ENCODE results near the gene FHOD1. TPM values are rescaled to one million over a fixed set of nuclear protein-coding genes. Genes with fewer than 3 reads are reported as not detected.

The FHOD1 gene
- total and polyA plus RNA-seq, 2 of the 13 experiments (the other 11 are each of a cell fraction or from before 2014, with no cell fraction given), result 20.0 to 20.8 TPM

DNA sequence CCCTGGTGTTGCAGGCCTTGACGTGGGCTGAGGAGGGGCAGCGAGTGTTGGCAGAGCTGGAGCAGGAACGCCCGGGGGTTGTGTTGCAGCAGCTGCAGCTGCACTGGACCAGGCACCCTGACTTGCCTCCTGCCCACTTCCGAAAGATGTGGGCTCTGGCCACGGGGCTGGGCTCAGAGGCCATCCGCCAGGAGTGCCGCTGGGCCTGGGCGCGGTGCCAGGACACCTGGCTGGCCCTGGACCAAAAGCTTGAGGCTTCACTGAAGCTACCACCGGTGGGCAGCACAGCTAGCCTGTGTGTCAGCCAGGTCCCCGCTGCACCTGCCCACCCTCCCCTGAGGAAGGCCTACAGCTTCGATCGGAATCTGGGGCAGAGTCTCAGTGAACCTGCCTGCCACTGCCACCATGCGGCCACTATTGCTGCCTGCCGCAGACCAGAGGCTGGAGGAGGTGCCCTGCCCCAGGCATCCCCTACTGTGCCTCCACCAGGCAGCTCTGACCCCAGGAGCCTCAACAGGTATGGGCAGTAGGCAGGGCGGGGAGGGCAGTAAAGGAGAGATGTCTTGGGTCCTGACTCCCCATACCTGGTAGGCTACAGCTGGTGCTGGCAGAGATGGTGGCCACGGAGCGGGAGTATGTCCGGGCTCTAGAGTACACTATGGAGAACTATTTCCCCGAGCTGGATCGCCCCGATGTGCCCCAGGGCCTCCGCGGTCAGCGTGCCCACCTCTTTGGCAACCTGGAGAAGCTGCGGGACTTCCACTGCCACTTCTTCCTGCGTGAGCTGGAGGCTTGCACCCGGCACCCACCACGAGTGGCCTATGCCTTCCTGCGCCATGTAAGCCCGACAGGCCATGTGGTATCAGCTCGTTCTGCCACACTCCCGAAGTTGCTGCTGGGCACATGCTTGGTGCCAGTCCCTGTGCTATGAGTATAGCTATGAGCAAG is 37.7 kb upstream of the FHOD1 start (continued):
- TF ChIP-seq, protein P1, sequence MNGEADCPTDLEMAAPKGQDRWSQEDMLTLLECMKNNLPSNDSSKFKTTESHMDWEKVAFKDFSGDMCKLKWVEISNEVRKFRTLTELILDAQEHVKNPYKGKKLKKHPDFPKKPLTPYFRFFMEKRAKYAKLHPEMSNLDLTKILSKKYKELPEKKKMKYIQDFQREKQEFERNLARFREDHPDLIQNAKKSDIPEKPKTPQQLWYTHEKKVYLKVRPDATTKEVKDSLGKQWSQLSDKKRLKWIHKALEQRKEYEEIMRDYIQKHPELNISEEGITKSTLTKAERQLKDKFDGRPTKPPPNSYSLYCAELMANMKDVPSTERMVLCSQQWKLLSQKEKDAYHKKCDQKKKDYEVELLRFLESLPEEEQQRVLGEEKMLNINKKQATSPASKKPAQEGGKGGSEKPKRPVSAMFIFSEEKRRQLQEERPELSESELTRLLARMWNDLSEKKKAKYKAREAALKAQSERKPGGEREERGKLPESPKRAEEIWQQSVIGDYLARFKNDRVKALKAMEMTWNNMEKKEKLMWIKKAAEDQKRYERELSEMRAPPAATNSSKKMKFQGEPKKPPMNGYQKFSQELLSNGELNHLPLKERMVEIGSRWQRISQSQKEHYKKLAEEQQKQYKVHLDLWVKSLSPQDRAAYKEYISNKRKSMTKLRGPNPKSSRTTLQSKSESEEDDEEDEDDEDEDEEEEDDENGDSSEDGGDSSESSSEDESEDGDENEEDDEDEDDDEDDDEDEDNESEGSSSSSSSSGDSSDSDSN (CRISPR knock-in tag; IDR thresholded peaks at IDR 0.05), result 0 out of 2 replicates have a peak, but pooled peaks have one; percentile 6
- TF ChIP-seq U2AF1 (optimal IDR thresholded peaks at IDR 0.05; ENCODE audit: low read depth, low read length), result no peak
- no peak for TF ChIP-seq KLF13 (CRISPR knock-in tag; IDR thresholded peaks at IDR 0.05)
- no peak for TF ChIP-seq MBNL3 (CRISPR knock-in tag; conservative IDR thresholded peaks at IDR 0.05)
- TF ChIP-seq MEIS2 (CRISPR knock-in tag; IDR thresholded peaks at IDR 0.05), result peak; percentile 60; the same call in 1 of the 2 replicates
- peak; percentile 63; the same call in 1 of the 2 replicates for TF ChIP-seq ZNF788 (CRISPR knock-in tag; IDR thresholded peaks at IDR 0.05; ENCODE audit: borderline replicate concordance)
- TF ChIP-seq, protein P2, sequence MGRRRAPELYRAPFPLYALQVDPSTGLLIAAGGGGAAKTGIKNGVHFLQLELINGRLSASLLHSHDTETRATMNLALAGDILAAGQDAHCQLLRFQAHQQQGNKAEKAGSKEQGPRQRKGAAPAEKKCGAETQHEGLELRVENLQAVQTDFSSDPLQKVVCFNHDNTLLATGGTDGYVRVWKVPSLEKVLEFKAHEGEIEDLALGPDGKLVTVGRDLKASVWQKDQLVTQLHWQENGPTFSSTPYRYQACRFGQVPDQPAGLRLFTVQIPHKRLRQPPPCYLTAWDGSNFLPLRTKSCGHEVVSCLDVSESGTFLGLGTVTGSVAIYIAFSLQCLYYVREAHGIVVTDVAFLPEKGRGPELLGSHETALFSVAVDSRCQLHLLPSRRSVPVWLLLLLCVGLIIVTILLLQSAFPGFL (CRISPR knock-in tag; IDR thresholded peaks at IDR 0.05), result no peak
- TF ChIP-seq ISX (CRISPR knock-in tag; conservative IDR thresholded peaks at IDR 0.05), result no peak
- 0 out of 2 replicates have a peak, but pooled peaks have one; percentile 20 for TF ChIP-seq TBX2 (CRISPR knock-in tag; IDR thresholded peaks at IDR 0.05; ENCODE audit: borderline replicate concordance)
- TF ChIP-seq CCAR2 (optimal IDR thresholded peaks at IDR 0.05; ENCODE audit: low read depth, low read length), result no peak
- TF ChIP-seq, protein P3, sequence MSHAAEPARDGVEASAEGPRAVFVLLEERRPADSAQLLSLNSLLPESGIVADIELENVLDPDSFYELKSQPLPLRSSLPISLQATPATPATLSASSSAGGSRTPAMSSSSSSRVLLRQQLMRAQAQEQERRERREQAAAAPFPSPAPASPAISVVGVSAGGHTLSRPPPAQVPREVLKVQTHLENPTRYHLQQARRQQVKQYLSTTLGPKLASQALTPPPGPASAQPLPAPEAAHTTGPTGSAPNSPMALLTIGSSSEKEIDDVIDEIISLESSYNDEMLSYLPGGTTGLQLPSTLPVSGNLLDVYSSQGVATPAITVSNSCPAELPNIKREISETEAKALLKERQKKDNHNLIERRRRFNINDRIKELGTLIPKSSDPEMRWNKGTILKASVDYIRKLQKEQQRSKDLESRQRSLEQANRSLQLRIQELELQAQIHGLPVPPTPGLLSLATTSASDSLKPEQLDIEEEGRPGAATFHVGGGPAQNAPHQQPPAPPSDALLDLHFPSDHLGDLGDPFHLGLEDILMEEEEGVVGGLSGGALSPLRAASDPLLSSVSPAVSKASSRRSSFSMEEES (CRISPR knock-in tag; IDR thresholded peaks at IDR 0.05), result no peak
- TF ChIP-seq NRL (CRISPR knock-in tag; IDR thresholded peaks at IDR 0.05; ENCODE audit: borderline replicate concordance), result no peak
- TF ChIP-seq RNF2 (conservative IDR thresholded peaks at IDR 0.05; ENCODE audit: low read depth), result no peak
- TF ChIP-seq ZNF317 (CRISPR knock-in tag; IDR thresholded peaks at IDR 0.05), result no peak
- no peak for TF ChIP-seq ZNF557 (CRISPR knock-in tag; IDR thresholded peaks at IDR 0.05)
- TF ChIP-seq XBP1 (CRISPR knock-in tag; IDR thresholded peaks at IDR 0.05), result no peak
- no peak for TF ChIP-seq ZFP41 (CRISPR knock-in tag; IDR thresholded peaks at IDR 0.05; ENCODE audit: borderline replicate concordance)
- no peak for TF ChIP-seq ZBTB7A (CRISPR knock-in tag; IDR thresholded peaks at IDR 0.05)
- no peak for TF ChIP-seq KLF16 (CRISPR knock-in tag; IDR thresholded peaks at IDR 0.05)
- TF ChIP-seq GABPB1 (CRISPR knock-in tag; IDR thresholded peaks at IDR 0.05), result 0 out of 2 replicates have a peak, but pooled peaks have one; percentile 3
- no peak for TF ChIP-seq MATR3 (CRISPR knock-in tag; IDR thresholded peaks at IDR 0.05)
- no peak for TF ChIP-seq SRF (IDR thresholded peaks at IDR 0.05; ENCODE audit: low read depth, low read length)
- no peak for TF ChIP-seq ZNF768 (CRISPR knock-in tag; IDR thresholded peaks at IDR 0.05)
- TF ChIP-seq CC2D1A (CRISPR knock-in tag; IDR thresholded peaks at IDR 0.05), result no peak
- TF ChIP-seq, protein P4, sequence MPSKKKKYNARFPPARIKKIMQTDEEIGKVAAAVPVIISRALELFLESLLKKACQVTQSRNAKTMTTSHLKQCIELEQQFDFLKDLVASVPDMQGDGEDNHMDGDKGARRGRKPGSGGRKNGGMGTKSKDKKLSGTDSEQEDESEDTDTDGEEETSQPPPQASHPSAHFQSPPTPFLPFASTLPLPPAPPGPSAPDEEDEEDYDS (CRISPR knock-in tag; IDR thresholded peaks at IDR 0.05), result no peak
- TF ChIP-seq SMAD9 (CRISPR knock-in tag; IDR thresholded peaks at IDR 0.05), result no peak
